PC-9 (cell line): ENCODE data around the gene RPEL1.

Experiments
- EZH2 ChIP-seq: fragments of 200-600 bp; sonication (generic); IDR thresholded peaks from 2 replicates; pipeline ENCODE4 v1.8.0; 2017; ENCODE audit warnings: antibody characterized with exemption, low read depth
- TF ChIP-seq, protein P1 (sequence below): fragments of 200-600 bp; sonication (generic); conservative IDR thresholded peaks from 2 replicates; pipeline ENCODE4 v1.6.1; 2017; ENCODE audit warnings: mixed run types, antibody characterized with exemption, mild to moderate bottlenecking, moderate library complexity

DNA sequence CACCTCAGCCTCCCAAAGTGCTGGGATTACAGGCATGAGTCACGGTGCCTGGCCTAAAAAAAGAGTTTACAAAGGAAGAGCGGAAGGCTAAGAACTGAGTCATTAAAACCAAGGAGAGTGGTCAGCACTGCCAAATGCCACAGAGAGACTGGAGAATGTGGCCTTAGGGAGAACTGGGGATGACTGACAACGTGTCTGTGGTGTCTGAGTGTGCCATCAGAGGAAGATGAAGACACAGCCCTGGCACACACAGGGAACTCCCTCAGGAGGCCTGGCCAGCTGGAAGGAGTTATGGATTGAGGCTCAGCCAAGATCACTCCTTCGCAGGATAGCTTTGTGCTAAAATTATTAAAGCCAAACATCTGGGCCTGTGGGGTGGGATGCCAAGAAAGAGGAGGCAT, 27.4 kb downstream of the RPEL1 start:
- TF ChIP-seq, protein P1, sequence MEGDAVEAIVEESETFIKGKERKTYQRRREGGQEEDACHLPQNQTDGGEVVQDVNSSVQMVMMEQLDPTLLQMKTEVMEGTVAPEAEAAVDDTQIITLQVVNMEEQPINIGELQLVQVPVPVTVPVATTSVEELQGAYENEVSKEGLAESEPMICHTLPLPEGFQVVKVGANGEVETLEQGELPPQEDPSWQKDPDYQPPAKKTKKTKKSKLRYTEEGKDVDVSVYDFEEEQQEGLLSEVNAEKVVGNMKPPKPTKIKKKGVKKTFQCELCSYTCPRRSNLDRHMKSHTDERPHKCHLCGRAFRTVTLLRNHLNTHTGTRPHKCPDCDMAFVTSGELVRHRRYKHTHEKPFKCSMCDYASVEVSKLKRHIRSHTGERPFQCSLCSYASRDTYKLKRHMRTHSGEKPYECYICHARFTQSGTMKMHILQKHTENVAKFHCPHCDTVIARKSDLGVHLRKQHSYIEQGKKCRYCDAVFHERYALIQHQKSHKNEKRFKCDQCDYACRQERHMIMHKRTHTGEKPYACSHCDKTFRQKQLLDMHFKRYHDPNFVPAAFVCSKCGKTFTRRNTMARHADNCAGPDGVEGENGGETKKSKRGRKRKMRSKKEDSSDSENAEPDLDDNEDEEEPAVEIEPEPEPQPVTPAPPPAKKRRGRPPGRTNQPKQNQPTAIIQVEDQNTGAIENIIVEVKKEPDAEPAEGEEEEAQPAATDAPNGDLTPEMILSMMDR: no peak
- TF ChIP-seq EZH2: no peak
